Transverse colon (tissue), 4 donors: ENCODE data around the gene MRPL11. TPM values are rescaled to one million over a fixed set of nuclear protein-coding genes. Genes with fewer than 3 reads are reported as not detected.

Experiments
- DNase-seq: peaks from one replicate; pipeline ENCODE4 v3.0.0-alpha.2; 2019
- H3K27ac ChIP-seq, 4 donors: fragments of 200-600 bp; sonication (generic); 2 replicates each; pipeline ENCODE4 v1.5.1; 2016 to 2018; ENCODE audit warnings: inconsistent platforms in 4 of 4
- H3K27me3 ChIP-seq: fragments of 200-600 bp; sonication (generic); 2 replicates; pipeline ENCODE4 v1.5.1; 2017; ENCODE audit warnings: inconsistent platforms
- H3K36me3 ChIP-seq, 4 donors: fragments of 200-600 bp; sonication (generic); 2 replicates each; pipeline ENCODE4 v1.5.1; 2017 to 2019; ENCODE audit warnings: inconsistent platforms in 4 of 4
- H3K4me1 ChIP-seq, 4 donors: fragments of 200-600 bp; sonication (generic); 2 replicates each; pipeline ENCODE4 v1.5.1; 2017 to 2020; ENCODE audit warnings: inconsistent platforms in 4 of 4
- H3K4me3 ChIP-seq, 4 donors: fragments of 200-600 bp; sonication (generic); 1 replicate in 1 of 4; 2 replicates in 3 of 4; pipeline versions ENCODE4 v1.5.1 to v1.6.1; 2017 to 2019; ENCODE audit warnings: inconsistent platforms in 4 of 4
- H3K9me3 ChIP-seq, 2 donors: fragments of 200-600 bp; sonication (generic); 2 replicates each; pipeline ENCODE4 v1.5.1; 2017 to 2019; ENCODE audit warnings: inconsistent platforms in 2 of 2
- CTCF ChIP-seq, 5 experiments: fragments of 200-600 bp in 3 of 5; fragments of 450-650 bp in 2 of 5; sonication (generic) in 3 of 5; IDR thresholded peaks; 1 replicate in 2 of 5; 2 replicates in 3 of 5; pipeline ENCODE4 v1.5.1; 2016 to 2017; ENCODE audit warnings: antibody characterized with exemption in 5 of 5, inconsistent platforms in 3 of 5, mild to moderate bottlenecking in 2 of 5, moderate library complexity in 1 of 5
- EP300 ChIP-seq: sonication (generic); formaldehyde crosslinking; IDR thresholded peaks from one replicate; pipeline ENCODE4 v1.6.1; 2017; ENCODE audit warnings: antibody characterized with exemption, low read depth
- POLR2A ChIP-seq: fragments of 450-650 bp; IDR thresholded peaks from one replicate; pipeline ENCODE4 v1.6.1; 2016; ENCODE audit warnings: antibody characterized with exemption, mild to moderate bottlenecking, moderate library complexity
- POLR2AphosphoS5 ChIP-seq, 3 donors: sonication (generic); formaldehyde crosslinking; IDR thresholded peaks; one replicate each; pipeline ENCODE4 v1.6.1; 2016; ENCODE audit warnings: antibody characterized with exemption in 3 of 3
- WGBS, 2 donors: methylation state at CpG; one replicate each; pipeline ENCODE4 v1.1.5; 2018; ENCODE audit warnings: low coverage in 1 of 2; 5-methylcytosine and 5-hydroxymethylcytosine counted together
- in situ Hi-C, 4 donors: fragments of 200-750 bp; cut with MboI; loops; one replicate each; pipeline versions ENCODE4 v1.15.0 to v1.15.1; 2017; ENCODE audit warnings: low sequenced_read_pairs in 3 of 4, low pct_ligation_motif_present in 1 of 4, low pct_unique_long_range_greater_than_20kb in 1 of 4
- intact Hi-C: fragments of 100-400 bp; cut with DNase I; formaldehyde crosslinking; loops from one replicate; pipeline ENCODE4 v1.15.1; 2023; ENCODE audit warnings: low total_unique reads
- total RNA-seq, 4 donors: library from RNA; depleted of rRNA; stranded (reverse); fragments of >200 nt; gene quantifications; one replicate each; pipeline ENCODE4 v1.1.0, GENCODE V29; 2016

The MRPL11 gene
- total RNA-seq, 4 donors from 2014 or later = 39.6 to 127 (median 43.5) TPM

GRCh38 chr11:66473167-66473566 lies 34.5 kb upstream of the MRPL11 start:
- H3K27ac ChIP-seq = no peak overlapping the region
- H3K9me3 ChIP-seq = no peaks in the 10 kb centered on the region
- H3K27me3 ChIP-seq = no peaks in the 10 kb centered on the region
- peaks cover under 1 to 1% (median under 1%) of the 10 kb centered on the region in 4 donors for H3K4me1 ChIP-seq
- in situ Hi-C loops = no loop called here
- WGBS, 2 donors = 92% methylated on average over 11 of the region's 11 CpGs; no CpG with 5 or more reads in 1 of the 2 donors
- no peaks in the 10 kb centered on the region for H3K36me3 ChIP-seq
- no peak overlapping the region for H3K4me3 ChIP-seq
- DNase-seq = no peak
- intact Hi-C loops = no loop called here
- TF ChIP-seq POLR2AphosphoS5 (IDR thresholded peaks at IDR 0.05) (no peak), CTCF (IDR thresholded peaks at IDR 0.05) (no peak), POLR2A (no peak), EP300 (no peak)

- WGBS, 2 donors = 95% methylated on average over 9 of the region's 9 CpGs; no CpG with 5 or more reads in 1 of the 2 donors
- no peak for DNase-seq
- intact Hi-C loops = no loop called here
- no peaks in the 10 kb centered on the region for H3K9me3 ChIP-seq
- peaks cover 9 to 11% (median 11%) of the 10 kb centered on the region in 4 donors for H3K4me1 ChIP-seq
- TF ChIP-seq CTCF (IDR thresholded peaks at IDR 0.05) (no peak), EP300 (no peak), POLR2AphosphoS5 (IDR thresholded peaks at IDR 0.05) (no peak)
- no peaks in the 10 kb centered on the region for H3K27me3 ChIP-seq
- no peak overlapping the region for H3K27ac ChIP-seq
- in situ Hi-C loops = no loop called here
- H3K36me3 ChIP-seq = no peaks in the 10 kb centered on the region
- H3K4me3 ChIP-seq = no peak overlapping the region
Measured at GRCh38 chr11:66472054-66472453, 33.4 kb upstream of the MRPL11 start.

GRCh38 chr11:66471142-66471541 lies 32.5 kb upstream of the MRPL11 start:
- intact Hi-C loops = no loop called here
- Histone ChIP-seq H3K27me3 (no peaks in the 10 kb centered on the region), H3K9me3 (no peaks in the 10 kb centered on the region), H3K36me3 (no peaks in the 10 kb centered on the region), H3K27ac (no peak overlapping the region), H3K4me3 (no peak overlapping the region), H3K4me1 (peaks cover 9 to 15% (median 12%) of the 10 kb centered on the region in 4 donors)
- TF ChIP-seq EP300 (no peak), POLR2A (no peak), POLR2AphosphoS5 (IDR thresholded peaks at IDR 0.05) (no peak), CTCF (IDR thresholded peaks at IDR 0.05) (no peak)
- no peak for DNase-seq
- in situ Hi-C loops = no loop called here
- WGBS, 2 donors = 95 to 100% methylated on average over 3 to 16 of the region's 16 CpGs

GRCh38 chr11:66470015-66470414 lies 31.4 kb upstream of the MRPL11 start:
- no peak for DNase-seq
- Histone ChIP-seq H3K9me3 (no peaks in the 10 kb centered on the region), H3K4me3 (no peak overlapping the region), H3K27me3 (no peaks in the 10 kb centered on the region), H3K36me3 (no peaks in the 10 kb centered on the region), H3K27ac (no peak overlapping the region), H3K4me1 (peaks cover 9 to 20% (median 14%) of the 10 kb centered on the region in 4 donors)
- in situ Hi-C loops (no loop called here), intact Hi-C loops (no loop called here)
- TF ChIP-seq CTCF (IDR thresholded peaks at IDR 0.05) (no peak), EP300 (no peak), POLR2AphosphoS5 (IDR thresholded peaks at IDR 0.05) (no peak), POLR2A (no peak)
- WGBS, 2 donors = 97% methylated on average over 3 of the region's 3 CpGs; no CpG with 5 or more reads in 1 of the 2 donors
